Gastroesophageal sphincter (tissue), 4 donors: ENCODE results near the gene ABR. TPM values are rescaled to one million over a fixed set of nuclear protein-coding genes. Genes with fewer than 3 reads are reported as not detected.

ENCODE experiments used
- ATAC-seq: fragments of 150-250 bp; one replicate; pipeline ENCODE4 v1.9.1; 2016; ENCODE audit warnings: mild to moderate bottlenecking, moderate library complexity
- H3K27ac ChIP-seq, 4 donors: fragments of 200-600 bp; sonication (generic) in 3 of 4; 1 replicate in 3 of 4; 2 replicates in 1 of 4; pipeline ENCODE4 v1.5.1; 2016 to 2019
- H3K27me3 ChIP-seq: fragments of 200-600 bp; sonication (generic); one replicate; pipeline ENCODE4 v1.5.1; 2019
- H3K36me3 ChIP-seq, 2 donors: fragments of 200-600 bp; sonication (generic); one replicate each; pipeline ENCODE4 v1.5.1; 2019; ENCODE audit warnings: control low read depth in 1 of 2
- H3K4me1 ChIP-seq, 3 donors: fragments of 200-600 bp; sonication (generic); 1 replicate in 2 of 3; 2 replicates in 1 of 3; pipeline ENCODE4 v1.5.1; 2016 to 2019; ENCODE audit warnings: control low read depth in 2 of 3
- H3K4me3 ChIP-seq, 2 donors: fragments of 200-600 bp; sonication (generic); one replicate each; pipeline ENCODE4 v1.5.1; 2019; ENCODE audit warnings: mild to moderate bottlenecking in 1 of 2, moderate library complexity in 1 of 2
- H3K9me3 ChIP-seq, 3 donors: fragments of 200-600 bp; sonication (generic); one replicate each; pipeline ENCODE4 v1.5.1; 2017 to 2019; ENCODE audit warnings: control low read depth in 2 of 3
- CTCF ChIP-seq, 4 experiments: fragments of 200-600 bp in 2 of 4; fragments of 450-650 bp in 2 of 4; sonication (generic) in 1 of 4; IDR thresholded peaks; one replicate each; pipeline ENCODE4 v1.5.1; 2017 to 2019; ENCODE audit warnings: antibody characterized with exemption in 4 of 4, mild to moderate bottlenecking in 2 of 4, moderate library complexity in 2 of 4
- EP300 ChIP-seq: sonication (generic); formaldehyde crosslinking; IDR thresholded peaks from one replicate; pipeline ENCODE4 v1.6.1; 2017; ENCODE audit warnings: antibody characterized with exemption, mild to moderate bottlenecking
- POLR2A ChIP-seq, 2 donors: fragments of 450-650 bp; IDR thresholded peaks; one replicate each; pipeline ENCODE4 v1.6.1; 2017; ENCODE audit warnings: antibody characterized with exemption in 2 of 2, mild to moderate bottlenecking in 2 of 2, moderate library complexity in 1 of 2
- POLR2AphosphoS5 ChIP-seq: sonication (generic); formaldehyde crosslinking; IDR thresholded peaks from one replicate; pipeline ENCODE4 v1.6.1; 2017; ENCODE audit warnings: antibody characterized with exemption
- WGBS, 2 donors: methylation state at CpG; one replicate each; pipeline ENCODE4 v1.1.5; 2018; ENCODE audit warnings: low coverage in 1 of 2; 5-methylcytosine and 5-hydroxymethylcytosine counted together
- total RNA-seq, 4 donors: library from RNA; depleted of rRNA; stranded (reverse); fragments of >200 nt; gene quantifications; one replicate each; pipeline ENCODE4 v1.1.0, GENCODE V29; 2016

ABR gene
- total RNA-seq, 4 donors from 2014 or later: 62.6 to 147 (median 114) TPM

DNA sequence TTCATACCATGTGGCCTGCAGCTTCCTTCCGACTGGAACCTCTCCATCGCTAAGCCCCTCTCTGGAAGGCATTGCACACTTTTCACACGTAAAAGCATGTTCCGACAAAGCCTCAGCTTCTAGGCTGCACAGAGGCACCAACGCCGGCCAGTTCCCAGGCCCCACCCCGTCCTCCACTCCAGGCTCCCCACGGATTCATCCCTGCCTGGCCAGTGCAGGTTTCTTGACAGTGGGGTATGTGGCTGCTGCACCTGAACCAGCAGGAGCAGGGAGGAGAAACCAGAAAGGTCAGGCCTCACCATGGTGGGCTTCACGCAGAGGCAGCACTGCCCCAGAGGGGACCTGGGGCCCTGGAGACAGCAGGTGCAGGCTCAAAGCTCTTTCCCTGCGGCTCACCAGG, 168.6 kb downstream of the ABR start:
- peaks cover 3 to 65% (median 28%) of the 10 kb centered on the region in 3 donors for H3K4me1 ChIP-seq
- no peak for ATAC-seq
- 49% methylated on average over 3 of the region's 10 CpGs; no CpG with 5 or more reads in 1 of the 2 donors for WGBS, 2 donors
- H3K36me3 ChIP-seq: peaks cover 0 to 74% of the 10 kb centered on the region in 2 donors
- peak overlapping the region in 2 of 4 donors; percentile 80 to 84 for H3K27ac ChIP-seq
- no peaks in the 10 kb centered on the region for H3K9me3 ChIP-seq
- no peaks in the 10 kb centered on the region for H3K27me3 ChIP-seq
- H3K4me3 ChIP-seq: no peak overlapping the region
- TF ChIP-seq POLR2AphosphoS5: no peak
- TF ChIP-seq POLR2A (IDR thresholded peaks at IDR 0.05): no peak
- TF ChIP-seq EP300: no peak
- TF ChIP-seq CTCF (IDR thresholded peaks at IDR 0.05): no peak

GRCh38 chr17:1010586-1010985, 169.2 kb downstream of the ABR start:
- Histone ChIP-seq H3K4me1 (peaks cover 4 to 71% (median 33%) of the 10 kb centered on the region in 3 donors), H3K27me3 (no peaks in the 10 kb centered on the region), H3K9me3 (no peaks in the 10 kb centered on the region), H3K4me3 (no peak overlapping the region), H3K36me3 (peaks cover 0 to 78% of the 10 kb centered on the region in 2 donors), H3K27ac (peak overlapping the region in 2 of 4 donors; percentile 80 to 84)
- WGBS, 2 donors: no CpG with 5 or more reads among the region's 14 CpGs
- TF ChIP-seq POLR2A (IDR thresholded peaks at IDR 0.05) (no peak), POLR2AphosphoS5 (no peak), EP300 (no peak), CTCF (IDR thresholded peaks at IDR 0.05) (no peak)
- ATAC-seq: no peak

DNA sequence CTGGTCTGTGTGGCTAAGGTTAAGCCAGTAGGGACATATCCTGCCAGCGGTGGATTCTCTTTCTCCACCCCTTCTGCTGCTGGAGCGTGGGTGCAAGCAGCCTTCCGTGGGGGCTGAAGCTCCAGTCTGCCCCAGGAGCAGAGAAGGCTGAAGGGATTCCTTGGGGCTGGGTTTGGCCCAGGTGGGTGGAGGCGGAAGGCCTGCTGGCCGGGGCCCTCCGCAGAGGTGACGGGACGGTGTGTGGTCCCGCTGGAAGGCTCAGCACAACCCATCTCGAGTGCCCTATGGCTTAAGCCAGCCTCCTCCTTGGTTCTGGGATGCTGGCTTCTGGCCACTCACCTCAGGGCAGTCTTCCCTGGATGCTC, 169.7 kb downstream of the ABR start:
- peaks cover 0 to 79% of the 10 kb centered on the region in 2 donors for H3K36me3 ChIP-seq
- no peak for TF ChIP-seq CTCF (IDR thresholded peaks at IDR 0.05)
- no peak for TF ChIP-seq EP300
- TF ChIP-seq POLR2A (IDR thresholded peaks at IDR 0.05): no peak
- no peak for TF ChIP-seq POLR2AphosphoS5

GRCh38 chr17:1009229-1010085, 170.3 kb downstream of the ABR start:
- Histone ChIP-seq H3K36me3 (peaks cover 0 to 85% of the 10 kb centered on the region in 2 donors), H3K27ac (peak overlapping the region in 3 of 4 donors; percentile 80 to 84 (median 84)), H3K4me1 (peaks cover 4 to 82% (median 45%) of the 10 kb centered on the region in 3 donors)

More for the DNA sequence above, 169.7 kb downstream of the ABR start:
- no CpG with 5 or more reads among the region's 10 CpGs for WGBS, 2 donors
- H3K27me3 ChIP-seq: no peaks in the 10 kb centered on the region
- no peak for ATAC-seq
- peaks cover 4 to 76% (median 39%) of the 10 kb centered on the region in 3 donors for H3K4me1 ChIP-seq
- no peaks in the 10 kb centered on the region for H3K9me3 ChIP-seq
- no peak overlapping the region for H3K4me3 ChIP-seq
- peak overlapping the region in 3 of 4 donors; percentile 80 to 84 (median 84) for H3K27ac ChIP-seq

More at GRCh38 chr17:1009229-1010085, 170.3 kb downstream of the ABR start:
- Histone ChIP-seq H3K4me3 (no peak overlapping the region), H3K9me3 (no peaks in the 10 kb centered on the region), H3K27me3 (no peaks in the 10 kb centered on the region)
- 33% methylated on average over 1 of the region's 19 CpGs; no CpG with 5 or more reads in 1 of the 2 donors for WGBS, 2 donors
- ATAC-seq: no peak
- TF ChIP-seq EP300 (no peak), POLR2AphosphoS5 (no peak), CTCF (IDR thresholded peaks at IDR 0.05) (no peak), POLR2A (IDR thresholded peaks at IDR 0.05) (no peak)
